H9 (cell line): ENCODE data around the gene RAET1G. TPM values are rescaled to one million over a fixed set of nuclear protein-coding genes. Genes with fewer than 3 reads are reported as not detected.

Experiments used
- DNase-seq: peaks from one replicate; pipeline ENCODE4 v3.0.0-alpha.2; 2017
- H2AFZ ChIP-seq: one replicate; pipeline ENCODE4 v1.6.1; 2013; ENCODE audit warnings: mild to moderate bottlenecking, low read length, control low read depth, moderate library complexity
- H2AK5ac ChIP-seq: 2 replicates; pipeline ENCODE4 v1.6.1; 2013; ENCODE audit warnings: low read length, control low read depth, mixed read lengths; ENCODE audit not compliant: insufficient read length
- H2BK120ac ChIP-seq: one replicate; pipeline ENCODE4 v1.6.1; 2013; ENCODE audit warnings: low read depth, mild to moderate bottlenecking, low read length, control low read depth, inconsistent platforms; ENCODE audit not compliant: poor library complexity, severe bottlenecking
- H2BK12ac ChIP-seq: 2 replicates; pipeline ENCODE4 v1.6.1; 2013; ENCODE audit warnings: low read length, control low read depth, mixed read lengths, low read depth; ENCODE audit not compliant: insufficient read length
- H2BK15ac ChIP-seq: 2 replicates; pipeline ENCODE4 v1.6.1; 2013; ENCODE audit warnings: low read depth, low read length, control low read depth
- H2BK20ac ChIP-seq: one replicate; pipeline ENCODE4 v1.6.1; 2013; ENCODE audit warnings: low read depth, mild to moderate bottlenecking, low read length, control low read depth, inconsistent platforms; ENCODE audit not compliant: poor library complexity, severe bottlenecking
- H2BK5ac ChIP-seq: 2 replicates; pipeline ENCODE4 v1.6.1; 2013; ENCODE audit warnings: low read length, control low read depth, mixed read lengths; ENCODE audit not compliant: insufficient read length
- H3K14ac ChIP-seq: 2 replicates; pipeline ENCODE4 v1.6.1; 2013; ENCODE audit warnings: low read length, control low read depth; ENCODE audit not compliant: insufficient read depth
- H3K18ac ChIP-seq: 2 replicates; pipeline ENCODE4 v1.6.1; 2013; ENCODE audit warnings: low read depth, mild to moderate bottlenecking, mixed read lengths, low read length, control low read depth; ENCODE audit not compliant: insufficient read length
- H3K23ac ChIP-seq: 2 replicates; pipeline ENCODE4 v1.6.1; 2013; ENCODE audit warnings: low read length, control low read depth, mixed read lengths, low read depth; ENCODE audit not compliant: insufficient read length
- H3K23me2 ChIP-seq: 2 replicates; pipeline ENCODE4 v1.6.1; 2013; ENCODE audit warnings: low read depth, mild to moderate bottlenecking, mixed read lengths, low read length, control low read depth; ENCODE audit not compliant: insufficient read length, poor library complexity, severe bottlenecking
- H3K27ac ChIP-seq: 2 replicates; pipeline ENCODE4 v1.5.1; 2013; ENCODE audit warnings: low read length, control low read depth, mixed read lengths, low read depth; ENCODE audit not compliant: insufficient read length
- H3K27me3 ChIP-seq: 2 replicates; pipeline ENCODE4 v1.6.1; 2013; ENCODE audit warnings: low read length, control low read depth, inconsistent platforms; ENCODE audit not compliant: insufficient read depth
- H3K4ac ChIP-seq: 2 replicates; pipeline ENCODE4 v1.6.1; 2013; ENCODE audit warnings: low read depth, mild to moderate bottlenecking, control low read depth, inconsistent platforms, low read length, moderate library complexity
- H3K4me1 ChIP-seq: 2 replicates; pipeline ENCODE4 v1.6.1; 2013; ENCODE audit warnings: low read length, control low read depth, inconsistent platforms; ENCODE audit not compliant: insufficient read depth
- H3K4me2 ChIP-seq: 2 replicates; pipeline ENCODE4 v1.6.1; 2013; ENCODE audit warnings: low read length, control low read depth, mixed read lengths; ENCODE audit not compliant: insufficient read length, insufficient read depth
- H3K56ac ChIP-seq: 2 replicates; pipeline ENCODE4 v1.6.1; 2013; ENCODE audit warnings: low read depth, mild to moderate bottlenecking, mixed read lengths, low read length, control low read depth; ENCODE audit not compliant: insufficient read length
- H3K79me1 ChIP-seq: 2 replicates; pipeline ENCODE4 v1.6.1; 2013; ENCODE audit warnings: low read depth, mild to moderate bottlenecking, moderate library complexity, low read length, control low read depth, inconsistent platforms; ENCODE audit not compliant: insufficient read depth, poor library complexity, severe bottlenecking
- H3K79me2 ChIP-seq: 2 replicates; pipeline ENCODE4 v1.6.1; 2013; ENCODE audit warnings: low read length, control low read depth, inconsistent platforms; ENCODE audit not compliant: insufficient read depth
- H3K9ac ChIP-seq: 2 replicates; pipeline ENCODE4 v1.6.1; 2013; ENCODE audit warnings: low read length, control low read depth, mixed read lengths; ENCODE audit not compliant: insufficient read length; ENCODE audit errors: extremely low read depth
- H3K9me3 ChIP-seq: one replicate; pipeline ENCODE4 v1.6.1; 2013; ENCODE audit warnings: low read depth, low read length, inconsistent platforms; ENCODE audit not compliant: control insufficient read depth
- H3T11ph ChIP-seq: one replicate; pipeline ENCODE4 v1.6.1; 2013; ENCODE audit warnings: mild to moderate bottlenecking, low read length, control low read depth, inconsistent platforms
- H4K20me1 ChIP-seq: one replicate; pipeline ENCODE4 v1.6.1; 2013; ENCODE audit not compliant: control insufficient read depth, insufficient read length, insufficient read depth
- H4K5ac ChIP-seq: 2 replicates; pipeline ENCODE4 v1.6.1; 2013; ENCODE audit warnings: low read depth, mild to moderate bottlenecking, mixed read lengths, low read length, control low read depth; ENCODE audit not compliant: insufficient read length
- H4K8ac ChIP-seq: replicated peaks from 2 replicates; pipeline ENCODE4 v1.6.1; 2013; ENCODE audit warnings: low read length, control low read depth, mixed read lengths, low read depth; ENCODE audit not compliant: insufficient read length
- H4K91ac ChIP-seq: 2 replicates; pipeline ENCODE4 v1.6.1; 2013; ENCODE audit warnings: low read depth, mild to moderate bottlenecking, moderate library complexity, mixed read lengths, low read length, control low read depth; ENCODE audit not compliant: insufficient read length
- H3K27ac Mint-ChIP-seq, 3 experiments: 2 replicates in 2 of 3; 3 replicates in 1 of 3; pipeline ENCODE4 v1.8.0; 2020 to 2021; ENCODE audit warnings: mixed read lengths in 3 of 3, mild to moderate bottlenecking in 1 of 3, moderate library complexity in 1 of 3
- H3K27me3 Mint-ChIP-seq: 2 replicates; pipeline ENCODE4 v1.8.0; 2021; ENCODE audit warnings: low read depth, mild to moderate bottlenecking, moderate library complexity, mixed read lengths
- H3K36me3 Mint-ChIP-seq, 3 experiments: 2 replicates in 2 of 3; 3 replicates in 1 of 3; pipeline ENCODE4 v1.8.0; 2020 to 2021; ENCODE audit warnings: low read depth in 3 of 3, mixed read lengths in 3 of 3; ENCODE audit not compliant: insufficient read depth in 1 of 3
- H3K4me1 Mint-ChIP-seq, 2 experiments: 2 replicates each; pipeline ENCODE4 v1.8.0; 2020; ENCODE audit warnings: mixed read lengths in 2 of 2
- H3K4me3 Mint-ChIP-seq, 2 experiments: 2 replicates in 1 of 2; 3 replicates in 1 of 2; pipeline ENCODE4 v1.8.0; 2020 to 2021; ENCODE audit warnings: mild to moderate bottlenecking in 2 of 2, mixed read lengths in 2 of 2, moderate library complexity in 1 of 2
- H3K9me3 Mint-ChIP-seq, 2 experiments: 2 replicates in 1 of 2; 3 replicates in 1 of 2; pipeline ENCODE4 v1.8.0; 2020; ENCODE audit warnings: mild to moderate bottlenecking in 2 of 2, mixed read lengths in 2 of 2, moderate library complexity in 1 of 2
- WGBS: extraction: QIAGEN DNeasy Blood & Tissue Kit; methylation state at CpG from one replicate; pipeline ENCODE4 v1.1.7; 2013; ENCODE audit warnings: missing lambda C conversion rate, low lambda C conversion rate, mixed read lengths; ENCODE audit not compliant: insufficient read length; ENCODE audit errors: extremely low coverage; 5-methylcytosine and 5-hydroxymethylcytosine counted together
- total RNA-seq: library from RNA; stranded (reverse); gene quantifications from 2 replicates; pipeline ENCODE4 v1.2.1, GENCODE V29; 2021
- TF ChIP-seq, protein P1 (sequence below): fragments of 200-600 bp; sonication (generic); conservative IDR thresholded peaks from 3 replicates; pipeline ENCODE4 v1.8.0; 2021; ENCODE audit warnings: antibody characterized with exemption, mild to moderate bottlenecking

RAET1G gene
- total RNA-seq, 1 experiment from 2014 or later = not detected

DNA sequence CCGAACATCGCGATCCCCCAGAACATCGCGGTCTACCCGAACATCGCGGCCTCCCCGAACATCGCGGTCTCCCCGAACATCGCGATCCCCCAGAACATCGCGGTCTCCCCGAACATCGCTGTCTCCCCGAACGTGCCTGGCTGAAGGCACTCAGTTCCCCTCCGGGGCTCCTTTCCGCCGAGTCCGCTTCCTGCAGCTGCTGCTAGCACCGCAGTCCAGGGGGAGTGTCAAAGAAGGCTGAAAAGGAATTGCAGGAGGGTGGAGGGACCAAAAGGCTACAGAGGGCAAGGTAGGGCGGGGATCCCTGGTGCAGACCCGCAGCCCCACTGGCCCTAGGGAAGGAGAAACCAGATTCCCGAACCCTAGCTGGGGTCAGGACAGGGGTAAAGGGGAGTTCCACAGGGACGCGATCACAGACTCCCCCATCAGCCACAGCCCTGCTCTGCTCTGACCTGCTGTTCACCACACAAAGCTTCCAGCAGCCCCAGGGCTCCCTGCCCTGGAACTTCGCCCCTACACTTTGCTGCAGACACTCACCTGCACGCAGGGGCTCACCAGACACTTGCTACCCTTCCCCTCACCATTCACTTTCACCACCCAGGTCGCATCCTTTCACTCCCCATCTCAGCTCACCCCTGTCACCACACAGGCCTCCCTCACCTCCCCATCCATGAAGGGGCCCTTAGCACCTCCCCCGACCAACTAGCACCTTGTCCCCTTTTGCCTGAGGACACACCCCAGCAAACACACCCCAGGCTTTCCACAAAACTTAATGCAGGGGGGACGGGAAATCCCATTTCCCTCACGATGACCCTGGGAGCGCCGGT lies 42.5 kb upstream of the RAET1G start:
- no peaks in the 10 kb centered on the region for H3K79me2 ChIP-seq
- H3K9me3 ChIP-seq = no peaks in the 10 kb centered on the region
- H3K23ac ChIP-seq = no peak overlapping the region
- H2BK20ac ChIP-seq = no peak overlapping the region
- Mint-ChIP-seq H3K4me3 (peak overlapping the region; percentile 83 to 85), H3K27me3 (peaks cover 100% of the 10 kb centered on the region), H3K36me3 (peaks cover 0 to 6% (median 0%) of the 10 kb centered on the region in 3 experiments; a peak in 2 of 7 replicates), H3K27ac (peak overlapping the region in 1 of 3 experiments; percentile 79; a peak in 1 of 7 replicates), H3K9me3 (no peaks in the 10 kb centered on the region; a peak in 1 of 5 replicates), H3K4me1 (peaks cover 20 to 25% of the 10 kb centered on the region in 2 experiments)
- peak overlapping the region; percentile 72 for H3K4me2 ChIP-seq
- no peak overlapping the region for H2AK5ac ChIP-seq
- TF ChIP-seq, protein P1, sequence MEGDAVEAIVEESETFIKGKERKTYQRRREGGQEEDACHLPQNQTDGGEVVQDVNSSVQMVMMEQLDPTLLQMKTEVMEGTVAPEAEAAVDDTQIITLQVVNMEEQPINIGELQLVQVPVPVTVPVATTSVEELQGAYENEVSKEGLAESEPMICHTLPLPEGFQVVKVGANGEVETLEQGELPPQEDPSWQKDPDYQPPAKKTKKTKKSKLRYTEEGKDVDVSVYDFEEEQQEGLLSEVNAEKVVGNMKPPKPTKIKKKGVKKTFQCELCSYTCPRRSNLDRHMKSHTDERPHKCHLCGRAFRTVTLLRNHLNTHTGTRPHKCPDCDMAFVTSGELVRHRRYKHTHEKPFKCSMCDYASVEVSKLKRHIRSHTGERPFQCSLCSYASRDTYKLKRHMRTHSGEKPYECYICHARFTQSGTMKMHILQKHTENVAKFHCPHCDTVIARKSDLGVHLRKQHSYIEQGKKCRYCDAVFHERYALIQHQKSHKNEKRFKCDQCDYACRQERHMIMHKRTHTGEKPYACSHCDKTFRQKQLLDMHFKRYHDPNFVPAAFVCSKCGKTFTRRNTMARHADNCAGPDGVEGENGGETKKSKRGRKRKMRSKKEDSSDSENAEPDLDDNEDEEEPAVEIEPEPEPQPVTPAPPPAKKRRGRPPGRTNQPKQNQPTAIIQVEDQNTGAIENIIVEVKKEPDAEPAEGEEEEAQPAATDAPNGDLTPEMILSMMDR = no peak
- peaks cover 14% of the 10 kb centered on the region for H3K23me2 ChIP-seq
- H2BK15ac ChIP-seq = no peak overlapping the region
- H3K27ac ChIP-seq = no peak overlapping the region
- no peak overlapping the region for H3K56ac ChIP-seq
- DNase-seq = no peak
- H3K14ac ChIP-seq = no peak overlapping the region
- H4K91ac ChIP-seq = no peak overlapping the region
- no peak overlapping the region for H3K18ac ChIP-seq
- no peak overlapping the region for H2BK12ac ChIP-seq
- no peak overlapping the region for H4K8ac ChIP-seq
- H2AFZ ChIP-seq = no peak overlapping the region
- no peak overlapping the region for H3K4ac ChIP-seq
- H4K5ac ChIP-seq = no peak overlapping the region
- no peak overlapping the region for H3K9ac ChIP-seq
- peaks cover 3% of the 10 kb centered on the region for H4K20me1 ChIP-seq
- no peaks in the 10 kb centered on the region for H3K79me1 ChIP-seq
- H3K27me3 ChIP-seq = peaks cover 56% of the 10 kb centered on the region
- H2BK5ac ChIP-seq = no peak overlapping the region
- no peak overlapping the region for H2BK120ac ChIP-seq
- no CpG with 5 or more reads among the region's 38 CpGs for WGBS
- H3K4me1 ChIP-seq = 0 out of 2 replicates have a peak, but pooled peaks cover 2% of the 10 kb centered on the region
- no peak overlapping the region for H3T11ph ChIP-seq
